Vagina (tissue), 2 donors: Measurements from ENCODE around the gene RSPH10B.

ENCODE experiments used
- POLR2A ChIP-seq, 2 donors: fragments of 450-650 bp; IDR thresholded peaks; one replicate each; pipeline ENCODE4 v1.6.1; 2017; ENCODE audit warnings: antibody characterized with exemption in 2 of 2, mild to moderate bottlenecking in 2 of 2, moderate library complexity in 2 of 2
- POLR2AphosphoS5 ChIP-seq, 2 donors: sonication (generic); formaldehyde crosslinking; IDR thresholded peaks; one replicate each; pipeline ENCODE4 v1.9.0; 2017; ENCODE audit warnings: antibody characterized with exemption in 2 of 2, mild to moderate bottlenecking in 2 of 2, low read depth in 1 of 2; ENCODE audit not compliant: insufficient read depth in 1 of 2
- TF ChIP-seq, protein P1 (sequence below), 3 experiments: fragments of 450-650 bp in 2 of 3; fragments of 200-600 bp in 1 of 3; sonication (generic) in 1 of 3; IDR thresholded peaks; one replicate each; pipeline ENCODE4 v1.5.1; 2017 to 2019; ENCODE audit warnings: antibody characterized with exemption in 3 of 3, mild to moderate bottlenecking in 2 of 3, moderate library complexity in 2 of 3

GRCh38 chr7:6011541-6011940, 41.1 kb upstream of the RSPH10B start:
- TF ChIP-seq, protein P1, sequence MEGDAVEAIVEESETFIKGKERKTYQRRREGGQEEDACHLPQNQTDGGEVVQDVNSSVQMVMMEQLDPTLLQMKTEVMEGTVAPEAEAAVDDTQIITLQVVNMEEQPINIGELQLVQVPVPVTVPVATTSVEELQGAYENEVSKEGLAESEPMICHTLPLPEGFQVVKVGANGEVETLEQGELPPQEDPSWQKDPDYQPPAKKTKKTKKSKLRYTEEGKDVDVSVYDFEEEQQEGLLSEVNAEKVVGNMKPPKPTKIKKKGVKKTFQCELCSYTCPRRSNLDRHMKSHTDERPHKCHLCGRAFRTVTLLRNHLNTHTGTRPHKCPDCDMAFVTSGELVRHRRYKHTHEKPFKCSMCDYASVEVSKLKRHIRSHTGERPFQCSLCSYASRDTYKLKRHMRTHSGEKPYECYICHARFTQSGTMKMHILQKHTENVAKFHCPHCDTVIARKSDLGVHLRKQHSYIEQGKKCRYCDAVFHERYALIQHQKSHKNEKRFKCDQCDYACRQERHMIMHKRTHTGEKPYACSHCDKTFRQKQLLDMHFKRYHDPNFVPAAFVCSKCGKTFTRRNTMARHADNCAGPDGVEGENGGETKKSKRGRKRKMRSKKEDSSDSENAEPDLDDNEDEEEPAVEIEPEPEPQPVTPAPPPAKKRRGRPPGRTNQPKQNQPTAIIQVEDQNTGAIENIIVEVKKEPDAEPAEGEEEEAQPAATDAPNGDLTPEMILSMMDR (IDR thresholded peaks at IDR 0.05): no peak
- TF ChIP-seq POLR2AphosphoS5 (IDR thresholded peaks at IDR 0.05; ENCODE audit: insufficient read depth in 1 of 2, low read depth in 1 of 2) (no peak), POLR2A (IDR thresholded peaks at IDR 0.05) (no peak)
